Left renal cortex interstitium (tissue), 4 donors: ENCODE data around the gene NR1H3. TPM values are rescaled to one million over a fixed set of nuclear protein-coding genes. Genes with fewer than 3 reads are reported as not detected.

Experiments
- DNase-seq, 4 donors: peaks; one replicate each; pipeline ENCODE4 v3.0.0-alpha.2; 2013; ENCODE audit warnings: low read depth in 4 of 4, low spot score in 2 of 4, missing footprints in 1 of 4
- polyA plus RNA-seq, 4 donors: library from polyadenylated mRNA; unstranded; fragments of 120-200 nt; gene quantifications; one replicate each; pipeline ENCODE4 v1.2.1, GENCODE V29; 2013; ENCODE audit not compliant: insufficient read length in 4 of 4

Gene NR1H3
- polyA plus RNA-seq, 4 donors: 39.5 to 48.7 (median 41.4) TPM

DNA sequence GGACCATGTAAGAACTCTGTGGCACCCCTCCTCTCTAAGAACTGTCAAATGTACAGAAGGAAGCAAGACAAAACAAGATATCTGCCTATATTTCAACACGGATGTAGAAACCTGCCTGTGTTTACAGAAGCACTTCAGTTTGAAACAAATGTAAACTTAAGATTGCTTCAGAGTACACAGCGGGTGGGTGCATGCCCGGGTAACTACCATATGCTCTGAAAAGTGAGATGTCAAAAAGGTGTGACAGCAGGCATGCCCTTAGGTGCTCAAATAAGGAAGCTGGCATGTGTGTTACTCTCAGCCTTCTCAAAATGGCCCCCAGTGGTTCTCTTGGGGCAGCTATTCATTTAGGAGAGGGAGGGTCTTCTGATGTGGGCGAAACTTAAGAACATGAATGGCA, 14.3 kb upstream of the NR1H3 start:
- no peak for DNase-seq

DNA sequence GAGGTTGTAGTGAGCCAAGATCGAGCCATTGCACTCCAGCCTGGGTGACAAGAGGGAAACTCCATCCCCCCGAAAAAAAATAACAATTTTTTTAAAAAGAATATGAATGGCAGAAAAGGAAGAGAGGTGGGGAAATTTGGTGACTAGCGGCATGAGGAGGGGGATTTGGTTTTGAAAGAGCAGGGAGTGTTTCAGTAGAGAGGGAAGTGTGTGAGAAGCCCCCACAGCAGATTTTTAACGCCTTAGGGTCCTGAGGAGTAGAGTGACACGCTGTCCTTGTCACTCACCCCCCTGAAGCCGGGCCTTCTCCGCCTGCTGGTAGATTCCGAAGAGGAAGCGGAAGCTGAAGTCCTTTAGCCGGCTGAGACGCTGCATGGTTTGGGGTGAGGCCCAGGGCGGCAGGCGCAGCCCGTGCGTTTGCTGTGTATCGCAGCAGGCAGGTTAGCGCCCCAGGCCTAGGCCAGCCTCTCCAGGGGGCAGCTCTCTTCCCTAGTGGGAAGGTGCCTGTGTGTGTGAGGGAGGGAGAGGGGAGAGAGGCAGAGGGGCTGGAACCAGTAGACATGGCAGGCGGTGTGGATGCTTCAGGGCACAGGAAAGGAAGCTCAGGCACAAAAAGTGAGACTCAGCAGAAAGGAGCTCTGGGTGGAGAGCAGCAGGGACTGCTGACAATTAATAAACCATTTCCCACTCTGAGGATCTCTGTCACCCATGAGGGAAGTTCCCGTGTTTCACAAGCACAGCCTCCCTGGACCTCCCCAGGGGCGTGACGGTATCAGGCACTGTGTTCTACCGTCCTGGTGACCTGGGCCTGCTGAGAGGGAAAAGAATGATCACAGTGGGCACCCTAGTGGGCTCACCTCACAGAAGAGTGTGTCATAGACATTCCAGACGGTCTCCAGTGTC, 13.1 kb upstream of the NR1H3 start:
- DNase-seq: no peak

- DNase-seq: no peak
These were observed 12.0 kb upstream of the NR1H3 start for GRCh38 chr11:47245611-47246357.

- no peak for DNase-seq
These were observed 10.3 kb upstream of the NR1H3 start for GRCh38 chr11:47247502-47247901.

DNA sequence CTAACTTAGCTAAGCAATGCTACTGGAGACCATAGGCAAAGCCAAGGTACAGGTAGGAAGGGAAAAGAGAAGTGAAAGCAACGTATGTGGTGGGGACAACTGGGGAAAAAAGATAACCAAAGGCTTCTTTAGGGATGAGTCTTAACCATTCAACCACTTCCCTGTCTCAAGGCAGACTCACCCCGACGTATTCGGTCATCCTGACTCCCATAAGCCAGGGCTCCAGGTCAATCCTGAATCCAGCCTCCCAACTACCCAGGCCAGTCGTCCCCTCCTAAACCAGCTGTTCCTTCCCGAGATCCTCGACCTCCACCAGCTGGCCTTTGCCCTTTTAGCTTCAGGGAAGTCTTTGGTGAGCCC, 9.5 kb upstream of the NR1H3 start:
- DNase-seq: no peak

DNA sequence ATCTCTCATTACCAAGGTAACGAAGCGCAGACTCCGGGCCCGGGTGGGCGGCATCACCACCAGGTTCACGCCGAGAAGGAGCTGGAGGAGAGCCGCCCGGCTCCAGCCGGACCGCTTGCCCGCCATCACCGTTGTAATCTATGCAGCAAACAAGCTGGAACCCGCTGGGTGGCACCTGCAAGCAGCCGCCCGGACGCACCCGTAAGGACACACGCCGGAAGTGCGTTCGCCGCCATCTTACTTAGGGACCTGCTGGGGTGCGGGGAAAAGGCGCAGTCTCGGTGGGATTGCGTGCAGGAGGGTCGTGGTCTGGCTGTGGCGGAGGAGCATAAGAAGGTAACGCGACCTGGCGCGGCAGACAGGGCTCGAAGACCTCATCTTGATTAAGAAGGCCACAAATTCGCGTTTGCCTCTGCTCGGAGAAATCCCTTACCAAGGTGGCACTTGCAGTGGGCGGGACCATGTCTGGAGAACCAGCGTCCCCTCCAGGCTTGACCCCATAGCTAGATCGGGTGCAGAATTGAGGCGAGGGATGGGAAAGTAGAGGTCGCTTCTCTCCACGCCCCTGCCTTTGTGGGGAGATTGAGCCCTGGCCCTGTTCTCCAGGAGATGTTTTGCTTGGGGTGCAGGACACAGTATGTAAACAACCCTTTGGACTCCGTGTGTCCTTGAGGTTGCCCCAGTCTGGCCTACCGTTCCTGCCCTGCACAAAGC, 9.0 kb upstream of the NR1H3 start, which contains the start of gene ACP2:
Gene ACP2 (minus strand): TSS at position 151 of the 714 bp plus-strand sequence. CDS start 25 bp downstream, at position 126.
- DNase-seq: peak; percentile 78 to 95 (median 87)

GRCh38 chr11:47249378-47249715, 8.4 kb upstream of the NR1H3 start:
- DNase-seq: no peak

GRCh38 chr11:47251751-47252150, 6.0 kb upstream of the NR1H3 start:
- DNase-seq: no peak

- no peak for DNase-seq
These were observed 4.1 kb upstream of the NR1H3 start for GRCh38 chr11:47253660-47254059.

DNA sequence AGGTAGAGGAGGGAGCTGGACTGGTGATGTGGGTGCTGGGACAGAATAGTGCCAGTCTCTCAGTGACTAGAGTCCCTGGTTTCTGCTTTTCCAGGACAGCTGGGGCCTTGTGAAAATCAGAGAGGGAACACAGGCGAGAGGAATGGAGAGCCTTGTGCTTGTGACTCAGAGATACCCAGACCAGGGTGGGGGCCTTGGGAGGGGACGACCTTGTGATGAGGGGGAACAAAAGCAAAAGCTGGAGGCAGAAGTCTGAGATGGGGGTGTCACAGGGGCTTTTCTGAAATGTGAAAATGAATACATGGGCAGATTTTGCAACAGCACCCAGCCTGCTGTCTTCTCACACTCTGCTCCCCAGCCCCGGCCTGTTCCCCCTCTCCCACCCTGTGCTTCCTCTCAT, 3.4 kb upstream of the NR1H3 start:
- no peak for DNase-seq

- DNase-seq: no peak
These were observed 1.4 kb upstream of the NR1H3 start for GRCh38 chr11:47256374-47256773.

DNA sequence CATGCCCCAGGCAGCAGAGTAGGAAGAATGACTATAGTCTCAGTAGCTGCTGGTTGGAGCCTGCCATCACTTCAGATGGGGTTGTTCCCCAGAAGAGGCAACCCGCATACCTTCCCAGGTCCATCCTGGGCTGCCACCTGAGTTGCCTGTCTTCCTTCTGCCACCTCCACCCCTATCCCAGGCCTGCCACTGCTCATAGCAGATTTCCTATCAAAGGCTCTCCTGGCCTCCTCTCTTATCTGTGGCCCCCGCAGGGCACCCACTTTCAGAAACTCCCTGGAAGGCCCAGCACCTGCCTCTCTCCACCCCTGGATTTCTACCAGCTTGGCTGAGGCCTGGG, 649 bp upstream of the NR1H3 start:
- DNase-seq: no peak

GRCh38 chr11:47258317-47258902, 614 bp downstream of the NR1H3 start:
- no peak for DNase-seq

DNA sequence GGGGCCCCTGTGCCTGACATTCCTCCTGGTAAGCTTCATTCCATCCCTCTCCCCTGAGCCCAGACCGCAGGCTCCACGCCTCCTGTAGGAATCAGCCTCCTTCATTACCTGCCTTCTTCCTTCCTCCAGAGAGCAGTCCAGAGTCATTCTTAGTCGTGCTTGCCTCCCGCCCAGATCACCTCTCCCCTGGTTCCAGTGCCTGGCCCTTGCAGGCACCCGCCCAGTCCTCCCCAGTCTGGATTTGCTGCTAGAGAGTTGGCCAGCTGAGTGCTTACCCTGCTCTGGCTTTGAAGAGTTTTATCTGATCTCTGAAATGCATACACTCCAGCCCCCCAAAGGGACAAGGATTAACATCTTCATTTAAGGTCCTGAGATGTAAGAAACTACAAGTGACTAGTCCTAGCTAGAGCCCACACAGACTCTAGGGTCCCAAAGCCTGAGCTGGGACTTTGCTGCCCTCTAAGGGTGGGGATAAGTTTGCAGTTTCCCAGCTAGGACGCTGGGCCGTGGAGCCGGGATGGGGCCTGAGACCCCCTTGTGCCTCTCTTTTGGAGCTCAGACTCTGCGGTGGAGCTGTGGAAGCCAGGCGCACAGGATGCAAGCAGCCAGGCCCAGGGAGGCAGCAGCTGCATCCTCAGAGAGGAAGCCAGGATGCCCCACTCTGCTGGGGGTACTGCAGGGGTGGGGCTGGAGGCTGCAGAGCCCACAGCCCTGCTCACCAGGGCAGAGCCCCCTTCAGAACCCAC, 1.6 kb downstream of the NR1H3 start:
- DNase-seq: no peak

DNA sequence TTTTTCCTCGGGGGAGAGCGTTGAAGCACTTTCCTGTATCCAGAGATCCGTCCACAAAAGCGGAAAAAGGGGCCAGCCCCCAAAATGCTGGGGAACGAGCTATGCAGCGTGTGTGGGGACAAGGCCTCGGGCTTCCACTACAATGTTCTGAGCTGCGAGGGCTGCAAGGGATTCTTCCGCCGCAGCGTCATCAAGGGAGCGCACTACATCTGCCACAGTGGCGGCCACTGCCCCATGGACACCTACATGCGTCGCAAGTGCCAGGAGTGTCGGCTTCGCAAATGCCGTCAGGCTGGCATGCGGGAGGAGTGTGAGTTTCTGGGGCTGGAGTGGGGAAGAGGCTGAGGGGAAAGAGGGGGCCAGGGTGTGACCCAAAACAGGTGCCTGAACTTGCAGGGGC, 2.6 kb downstream of the NR1H3 start:
- DNase-seq: no peak

DNA sequence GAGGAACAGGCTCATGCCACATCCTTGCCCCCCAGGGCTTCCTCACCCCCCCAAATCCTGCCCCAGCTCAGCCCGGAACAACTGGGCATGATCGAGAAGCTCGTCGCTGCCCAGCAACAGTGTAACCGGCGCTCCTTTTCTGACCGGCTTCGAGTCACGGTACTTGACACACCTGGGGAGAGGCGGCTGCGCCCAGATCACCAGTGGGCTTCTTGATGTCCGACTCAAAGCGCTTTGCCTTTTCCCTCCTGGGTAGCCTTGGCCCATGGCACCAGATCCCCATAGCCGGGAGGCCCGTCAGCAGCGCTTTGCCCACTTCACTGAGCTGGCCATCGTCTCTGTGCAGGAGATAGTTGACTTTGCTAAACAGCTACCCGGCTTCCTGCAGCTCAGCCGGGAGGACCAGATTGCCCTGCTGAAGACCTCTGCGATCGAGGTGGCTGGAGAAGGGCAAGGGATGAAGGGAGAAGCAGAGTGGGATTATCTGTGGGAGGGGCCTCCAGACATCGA, 3.5 kb downstream of the NR1H3 start:
- no peak for DNase-seq

DNA sequence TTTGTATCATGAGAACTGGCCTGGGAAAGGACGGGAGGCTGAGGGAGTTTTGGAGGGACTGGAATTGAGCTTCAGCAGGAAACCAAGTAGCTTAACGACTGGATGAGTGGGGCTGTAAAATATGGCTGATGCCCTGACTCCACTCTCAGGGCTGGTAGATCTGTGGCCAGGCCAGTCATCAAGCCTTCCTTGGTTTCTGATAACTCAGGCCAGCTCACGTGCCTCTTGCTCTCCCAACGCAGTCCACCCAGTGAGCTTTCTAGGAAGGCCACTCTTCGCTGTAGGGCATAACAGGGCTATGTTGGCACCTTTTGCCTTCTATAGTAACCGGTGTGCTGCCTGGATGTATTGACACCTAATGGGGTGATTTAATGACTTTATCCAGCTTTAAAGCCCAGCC, 6.3 kb downstream of the NR1H3 start:
- no peak for DNase-seq

DNA sequence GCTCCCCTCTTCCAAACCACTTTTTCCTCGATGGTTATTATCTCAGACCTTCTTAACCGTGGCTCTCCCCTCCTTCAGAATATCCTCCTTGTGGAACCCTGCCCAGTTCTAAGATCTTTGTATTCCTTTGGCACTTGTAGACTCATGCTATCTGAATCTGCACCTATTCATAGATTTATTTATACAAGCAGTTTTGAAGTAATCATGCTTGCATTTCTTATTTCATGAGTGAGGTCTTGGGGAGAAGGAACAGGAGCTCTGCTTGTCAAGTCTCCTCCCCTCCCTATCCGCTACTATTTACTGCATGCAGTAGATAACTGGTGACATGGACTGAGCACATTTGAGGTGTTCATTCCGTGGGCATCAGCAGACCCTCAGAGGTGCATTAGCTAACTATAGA, 6.7 kb downstream of the NR1H3 start:
- DNase-seq: no peak

- no peak for DNase-seq
These were observed 10.1 kb downstream of the NR1H3 start for GRCh38 chr11:47267876-47268275.

GRCh38 chr11:47268448-47269001, 10.7 kb downstream of the NR1H3 start:
- no peak for DNase-seq
